GOT3 (cell line): Measurements from ENCODE around the gene RGL2.

ENCODE experiments used
- DNase-seq: peaks from one replicate; lab custom pipeline; 2025; ENCODE audit warnings: mixed read lengths; lab: John Stamatoyannopoulos, UW

The RGL2 gene

GRCh38 chr6:33316603-33317418 lies 18.1 kb upstream of the RGL2 start:
- DNase-seq: no peak

DNA sequence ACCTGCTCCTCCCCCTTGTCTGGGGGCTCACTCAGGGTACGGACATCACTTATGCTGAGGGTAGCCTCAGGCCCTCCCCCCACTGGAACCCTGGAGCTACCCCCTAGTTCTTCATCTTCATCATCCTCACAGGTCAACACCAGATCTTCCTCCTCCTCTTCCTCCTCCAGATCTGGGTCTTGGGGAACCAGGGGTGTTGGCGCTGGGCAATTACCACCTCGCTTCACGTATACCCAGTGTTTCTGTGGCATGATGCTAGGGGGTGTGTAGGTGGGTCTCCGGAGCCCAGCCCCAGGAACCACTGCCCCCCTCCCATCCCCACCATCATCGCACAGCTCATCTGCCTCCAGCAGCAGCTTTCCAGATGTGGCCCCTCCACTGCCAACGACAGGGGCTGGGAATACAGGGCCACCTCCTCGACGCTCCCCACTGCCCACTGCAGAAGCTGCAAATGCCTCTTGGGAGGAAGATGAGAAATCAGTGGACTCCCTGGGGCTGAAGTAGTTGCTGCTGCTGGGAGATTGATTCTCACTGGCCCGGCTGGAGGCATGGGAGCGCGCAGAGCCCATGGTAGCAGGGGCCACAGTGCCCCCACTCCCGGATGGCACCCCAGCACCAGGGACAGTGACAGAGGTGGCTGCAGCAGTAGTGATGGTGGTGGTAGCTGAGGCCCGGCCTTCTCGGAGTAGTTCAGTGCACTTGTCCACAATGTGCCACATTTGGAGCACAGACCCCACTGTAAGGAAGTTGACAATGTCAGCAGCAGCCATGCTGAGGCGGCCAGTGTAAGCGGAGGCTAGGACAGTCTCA lies 17.3 kb upstream of the RGL2 start:
- no peak for DNase-seq

- DNase-seq: no peak
These were observed 16.4 kb upstream of the RGL2 start for GRCh38 chr6:33314943-33315792.

GRCh38 chr6:33314515-33314942 lies 15.8 kb upstream of the RGL2 start:
- DNase-seq: peak; percentile 22

DNA sequence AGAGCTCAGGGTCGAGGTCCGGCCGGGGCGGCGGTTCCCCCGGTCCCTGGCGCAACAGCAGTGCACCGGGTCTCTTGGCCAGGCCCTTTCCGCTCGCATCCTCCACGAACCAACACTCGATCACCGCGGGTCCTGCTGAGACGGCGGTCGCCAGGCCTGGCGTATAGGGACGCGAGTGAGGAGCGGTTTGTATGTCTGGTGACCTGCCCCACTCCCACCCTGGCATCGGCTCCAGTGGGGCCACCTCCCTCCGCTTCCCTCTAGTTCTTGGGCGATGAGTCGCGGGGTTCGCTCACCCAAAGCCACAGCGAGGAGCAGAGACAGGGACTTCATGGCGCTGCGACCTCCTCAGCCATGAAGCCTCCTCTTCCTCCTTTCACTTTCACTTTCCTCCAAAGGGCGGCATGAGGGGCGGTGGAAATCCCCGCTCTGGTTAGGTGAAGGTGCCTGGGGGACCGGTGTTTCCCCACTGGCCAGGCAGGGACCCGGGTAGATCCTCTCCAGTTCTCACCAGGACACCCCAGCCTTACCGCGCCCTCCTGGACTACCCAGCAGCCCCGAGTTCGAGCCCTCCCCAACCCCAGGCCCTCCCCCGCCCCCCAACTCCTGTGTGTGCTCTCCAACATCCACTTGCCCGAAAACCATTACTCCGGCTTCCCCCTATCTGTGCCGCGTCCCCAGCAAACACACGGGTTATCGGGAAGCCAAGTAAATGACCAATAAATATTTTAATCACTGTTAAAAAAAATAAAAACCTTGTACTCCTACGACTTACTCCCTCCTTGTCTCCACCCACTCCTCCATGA lies 15.2 kb upstream of the RGL2 start, which contains the start of gene TAPBP:
Gene TAPBP (minus strand): TSS at position 370 of the 806 bp plus-strand sequence. CDS start 37 bp downstream, at position 333.
- DNase-seq: no peak

GRCh38 chr6:33313105-33313708 lies 14.5 kb upstream of the RGL2 start:
- DNase-seq: no peak

DNA sequence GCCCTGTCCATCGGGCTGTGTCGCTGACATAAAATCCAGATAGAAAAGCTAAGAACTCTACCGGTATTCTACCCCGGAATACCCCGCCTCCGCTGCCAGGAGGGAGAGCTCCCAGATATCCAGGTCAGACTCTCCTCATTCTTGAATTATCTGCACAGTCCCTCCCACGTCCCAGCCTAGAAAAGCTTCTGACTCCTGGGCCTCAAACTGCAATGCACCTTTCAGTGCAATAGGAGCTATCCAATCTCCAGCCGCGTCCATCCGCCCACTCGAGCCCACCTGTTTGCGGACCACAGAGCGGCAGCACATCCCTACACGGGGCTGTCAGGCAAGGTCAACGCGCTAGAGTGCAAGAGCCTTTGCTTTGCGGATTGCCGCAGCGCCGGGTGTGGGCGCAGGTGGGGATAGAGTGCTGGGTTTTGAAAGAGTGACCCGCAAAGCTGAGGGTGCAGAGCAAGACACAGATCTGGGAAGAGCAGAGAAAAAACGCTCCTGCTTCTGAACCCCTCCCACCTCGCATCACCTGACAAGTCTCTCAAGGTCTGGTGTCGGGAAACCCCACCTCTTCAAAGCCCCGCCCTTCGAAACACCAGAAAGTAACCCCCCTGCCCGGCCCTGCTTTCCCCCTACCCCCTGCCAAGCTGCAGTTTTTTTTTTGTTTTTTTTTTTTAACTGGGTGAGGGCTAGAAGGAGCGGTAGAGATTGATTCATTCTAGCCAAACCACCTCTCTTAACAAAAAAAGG lies 13.8 kb upstream of the RGL2 start:
- DNase-seq: no peak

DNA sequence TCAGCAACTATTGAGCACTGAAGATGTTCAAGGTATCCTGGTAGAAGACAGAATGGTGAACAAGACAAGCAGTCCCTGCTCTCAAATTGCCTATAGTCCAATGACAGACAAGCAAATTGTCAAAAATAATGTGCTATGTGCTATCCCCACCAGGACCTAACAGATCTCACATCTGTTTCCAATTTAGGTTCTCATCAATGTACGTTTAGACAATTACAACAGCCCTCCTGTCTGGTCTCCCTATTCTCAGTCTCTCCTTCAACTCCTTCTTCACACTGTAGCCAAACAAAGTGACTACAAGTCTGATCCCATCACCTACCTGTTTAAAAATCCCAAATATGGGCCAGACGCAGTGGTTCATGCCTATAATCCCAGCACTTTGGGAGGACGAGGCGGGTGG lies 7.6 kb upstream of the RGL2 start:
- no peak for DNase-seq

GRCh38 chr6:33305052-33305451 lies 6.3 kb upstream of the RGL2 start:
- no peak for DNase-seq

DNA sequence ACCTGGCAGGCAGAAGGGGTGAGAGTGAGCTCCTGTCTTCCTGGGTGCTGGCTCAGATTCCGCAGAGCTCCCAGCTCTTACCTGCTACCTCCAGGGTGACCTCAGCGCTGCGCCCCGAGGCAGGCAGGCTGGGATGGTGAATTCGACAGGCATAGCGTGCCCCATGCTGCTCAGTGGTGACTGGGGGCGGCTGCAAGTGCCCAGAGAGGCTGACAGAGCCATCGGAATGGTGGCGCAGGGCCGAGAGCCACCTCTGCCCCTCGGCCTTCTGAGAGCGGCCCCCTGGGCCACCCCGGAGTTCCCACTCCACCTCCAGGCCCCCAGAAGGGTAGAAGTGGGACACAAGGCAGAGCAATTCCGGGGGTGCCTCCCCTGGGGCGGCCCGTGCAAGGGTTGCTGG lies 5.5 kb upstream of the RGL2 start:
- DNase-seq: no peak

DNA sequence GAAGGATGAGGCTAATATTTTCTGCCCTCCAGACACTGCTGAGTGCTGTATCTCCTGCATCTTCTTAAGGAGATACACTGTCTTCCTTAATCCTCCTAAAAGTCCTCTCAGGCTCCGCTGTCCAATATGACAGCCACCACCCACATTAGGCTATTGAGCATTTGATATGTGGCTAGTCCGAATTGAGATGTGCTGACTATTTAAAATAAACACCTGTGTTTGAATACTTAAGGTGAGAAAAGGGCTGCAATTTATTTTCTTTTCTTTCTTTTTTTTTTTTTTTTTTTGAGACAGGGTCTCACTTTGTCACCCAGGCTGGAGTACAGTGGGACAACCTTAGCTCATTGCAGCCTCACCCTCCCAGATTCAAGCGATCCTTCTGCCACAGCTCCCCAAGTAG lies 3.1 kb upstream of the RGL2 start:
- DNase-seq: no peak

DNA sequence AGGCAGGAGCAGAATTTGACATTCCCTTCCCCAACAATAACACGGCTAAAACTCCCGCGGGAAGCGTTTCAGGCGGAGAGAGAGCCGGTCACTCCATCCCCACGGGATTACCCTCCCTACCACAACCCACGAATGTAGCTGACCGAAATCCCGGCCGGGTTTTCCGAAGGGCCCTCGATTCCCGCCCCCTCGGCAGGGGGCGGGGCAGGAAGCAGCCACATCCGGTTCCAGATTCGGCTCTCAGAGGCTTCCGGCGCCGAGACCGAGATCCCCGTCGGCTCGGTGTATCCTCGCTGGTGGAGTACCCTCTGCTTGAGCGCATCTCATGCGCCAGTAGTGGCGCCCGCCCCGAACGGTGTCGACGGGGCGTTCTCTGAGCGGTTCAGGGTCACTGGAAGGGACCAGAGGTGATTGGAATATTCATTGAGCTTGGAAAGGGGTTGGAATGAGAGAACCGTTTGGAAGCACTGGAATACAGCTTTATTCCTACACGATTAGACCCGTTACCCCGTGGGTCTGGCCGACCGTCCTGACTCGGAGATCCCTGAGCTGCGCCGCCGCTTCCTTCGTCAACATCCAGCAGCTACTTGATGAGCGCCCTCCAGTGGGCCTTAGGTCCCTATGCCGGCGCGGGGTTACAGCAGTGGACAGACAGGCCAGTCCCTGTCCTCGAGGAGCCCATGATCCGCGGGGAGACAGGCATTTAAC lies 649 bp upstream of the RGL2 start:
- peak; percentile 82 for DNase-seq

DNA sequence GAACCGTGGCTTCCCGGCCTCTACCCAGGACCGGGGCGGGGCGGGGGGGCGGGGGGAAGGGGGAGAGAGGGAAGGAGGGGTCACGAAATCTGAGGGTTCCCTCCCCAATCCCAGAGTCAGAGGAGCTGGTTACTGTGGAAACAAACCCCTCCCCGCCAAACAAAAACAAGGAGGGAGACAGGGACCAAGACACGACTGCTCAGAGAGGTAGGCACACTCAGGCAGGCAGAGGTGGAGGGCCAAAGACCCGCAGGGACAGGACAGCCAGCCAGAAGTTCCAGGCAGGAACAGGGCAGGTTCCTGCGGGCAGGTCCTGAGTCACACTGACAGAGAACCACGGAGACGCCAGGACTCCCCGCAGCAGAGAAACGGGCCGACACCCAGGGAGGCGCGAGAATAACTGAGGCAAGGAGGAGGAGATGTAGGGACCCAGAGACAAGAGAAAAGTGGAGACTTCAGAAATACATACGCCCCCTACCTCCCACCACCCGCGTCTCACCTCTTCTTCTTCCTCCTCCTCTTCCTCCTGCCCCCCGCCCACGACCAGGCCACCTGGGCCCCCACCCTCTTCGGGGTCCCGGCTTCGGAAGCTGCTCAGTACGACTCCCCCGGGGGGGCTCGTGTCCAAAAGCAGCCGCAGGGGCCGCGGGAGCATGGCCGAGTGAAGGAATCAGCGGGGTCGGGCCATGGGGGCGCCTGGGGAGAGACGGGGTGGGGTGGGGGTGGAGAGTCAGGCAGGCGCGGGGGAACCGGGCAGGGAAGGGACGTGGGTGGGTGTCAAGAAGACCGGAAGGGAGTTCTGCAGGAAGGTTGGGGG lies 578 bp downstream of the RGL2 start:
- DNase-seq: peak; percentile 28

GRCh38 chr6:33297406-33297955 lies 1.3 kb downstream of the RGL2 start:
- DNase-seq: no peak

DNA sequence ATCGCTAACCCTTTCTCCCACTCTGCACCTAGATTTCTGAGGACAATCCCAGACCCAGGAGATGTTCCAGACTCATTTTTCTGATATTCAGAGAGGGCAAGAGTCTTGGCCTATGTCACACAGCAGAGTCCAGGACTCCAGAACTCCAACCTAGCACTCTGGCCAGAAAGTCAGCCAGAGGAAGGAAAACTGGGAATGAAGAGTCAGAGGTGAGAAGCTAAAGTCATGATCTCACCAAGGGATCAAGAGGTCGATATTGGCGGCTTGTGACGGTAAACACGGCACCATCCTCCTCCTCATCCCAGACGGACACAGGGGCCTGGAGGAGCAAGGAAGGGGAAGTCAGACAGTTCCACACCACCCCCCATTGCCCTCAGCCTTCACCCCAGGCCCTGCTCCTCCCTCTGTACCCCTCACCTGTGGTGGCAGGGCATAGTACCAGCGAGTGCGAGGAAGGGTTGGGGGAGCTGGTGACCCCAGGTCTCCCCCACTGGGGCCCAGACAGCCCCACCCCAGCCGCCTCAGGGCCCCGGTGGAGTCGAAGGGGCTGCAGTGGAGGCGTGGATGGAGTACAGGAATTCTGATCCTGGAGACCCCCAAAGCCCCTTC lies 1.8 kb downstream of the RGL2 start:
- no peak for DNase-seq

DNA sequence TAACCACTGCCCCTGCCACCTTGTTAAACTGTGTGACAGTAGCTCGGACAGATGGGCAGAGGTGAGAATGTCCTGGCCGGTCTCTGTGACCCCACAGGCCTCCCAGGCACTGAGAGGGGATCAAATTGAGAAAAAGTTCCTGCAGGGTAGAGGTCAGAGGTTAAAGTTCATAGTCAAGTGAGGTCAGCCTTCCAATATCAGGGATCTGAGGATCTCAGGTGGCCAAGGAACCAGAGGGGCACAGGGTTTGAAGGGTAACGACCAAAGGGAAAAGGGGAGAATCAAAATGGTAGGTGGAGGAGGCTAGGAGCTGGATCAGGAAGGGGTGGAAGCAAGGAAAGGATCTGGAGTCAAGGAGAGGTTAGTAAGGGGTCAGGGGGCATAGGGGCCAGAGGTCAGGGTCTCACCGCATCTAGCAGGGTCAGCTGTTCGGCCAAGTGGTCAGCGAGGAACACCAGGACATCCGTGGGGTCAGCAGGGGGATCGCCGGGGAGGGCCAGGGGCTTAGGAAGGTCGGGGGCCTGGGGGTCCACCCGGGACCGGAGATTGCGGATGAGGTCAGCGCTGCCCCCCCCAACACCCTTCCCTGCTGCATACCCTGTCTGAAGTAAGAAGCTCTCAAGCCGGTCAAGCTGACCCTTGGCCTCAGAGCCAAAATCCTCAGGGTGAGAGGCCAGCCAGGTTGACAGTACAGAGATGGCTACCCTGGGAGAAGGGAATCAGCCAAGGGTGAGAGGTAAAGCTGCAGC lies 2.9 kb downstream of the RGL2 start:
- no peak for DNase-seq
